RWPE2 (cell line): ENCODE results near the gene SULT1E1.

Source experiments
- ATAC-seq: fragments of 200-7000 bp; cut with Tn5 transposase; 3 replicates; pipeline ENCODE4 v1.9.1; 2021; ENCODE audit warnings: low read depth
- DNase-seq: peaks from one replicate; pipeline ENCODE4 v3.0.0-alpha.2; 2020; ENCODE audit warnings: low spot score
- H3K27ac ChIP-seq: fragments of 450-650 bp; 2 replicates; pipeline ENCODE4 v1.5.1; 2017; ENCODE audit warnings: mild to moderate bottlenecking; ENCODE audit not compliant: poor library complexity, severe bottlenecking
- H3K27me3 ChIP-seq: fragments of 250-450 bp; sonication (Bioruptor Pico); 2 replicates; pipeline ENCODE4 v1.5.1; 2021; ENCODE audit warnings: mild to moderate bottlenecking, moderate library complexity; ENCODE audit not compliant: insufficient read depth, poor library complexity, severe bottlenecking
- H3K36me3 ChIP-seq: fragments of 250-450 bp; sonication (Bioruptor Pico); 2 replicates; pipeline ENCODE4 v1.5.1; 2020; ENCODE audit warnings: low read depth, mild to moderate bottlenecking, moderate library complexity
- H3K4me1 ChIP-seq: fragments of 250-450 bp; sonication (Bioruptor Pico); 2 replicates; pipeline ENCODE4 v1.5.1; 2021; ENCODE audit warnings: mild to moderate bottlenecking, moderate library complexity; ENCODE audit not compliant: insufficient read depth, poor library complexity, severe bottlenecking
- H3K4me3 ChIP-seq: fragments of 250-450 bp; sonication (Bioruptor Pico); 2 replicates; pipeline ENCODE4 v1.5.1; 2021; ENCODE audit warnings: mild to moderate bottlenecking, moderate library complexity; ENCODE audit not compliant: severe bottlenecking
- H3K9me3 ChIP-seq: fragments of 250-450 bp; sonication (Bioruptor Pico); 2 replicates; pipeline ENCODE4 v1.5.1; 2021; ENCODE audit warnings: mild to moderate bottlenecking, moderate library complexity; ENCODE audit not compliant: severe bottlenecking
- CTCF ChIP-seq: fragments of 450-650 bp; IDR thresholded peaks from one replicate; pipeline ENCODE4 v1.5.1; 2017; ENCODE audit warnings: mild to moderate bottlenecking, moderate library complexity; ENCODE audit not compliant: poor library complexity, severe bottlenecking

SULT1E1 gene

GRCh38 chr4:69894186-69894585, 34.2 kb upstream of the SULT1E1 start:
- Histone ChIP-seq H3K27me3 (no peaks in the 10 kb centered on the region), H3K27ac (no peak overlapping the region), H3K9me3 (no peaks in the 10 kb centered on the region), H3K36me3 (no peaks in the 10 kb centered on the region), H3K4me3 (no peak overlapping the region), H3K4me1 (no peaks in the 10 kb centered on the region)
- TF ChIP-seq CTCF = no peak
- ATAC-seq = no peak
- no peak for DNase-seq

GRCh38 chr4:69888336-69888735, 28.4 kb upstream of the SULT1E1 start:
- no peaks in the 10 kb centered on the region for H3K27me3 ChIP-seq
- H3K4me3 ChIP-seq = no peak overlapping the region
- no peak overlapping the region for H3K27ac ChIP-seq
- H3K4me1 ChIP-seq = no peaks in the 10 kb centered on the region
- ATAC-seq = no peak
- H3K9me3 ChIP-seq = no peaks in the 10 kb centered on the region
- no peak for TF ChIP-seq CTCF
- DNase-seq = no peak
- H3K36me3 ChIP-seq = no peaks in the 10 kb centered on the region

DNA sequence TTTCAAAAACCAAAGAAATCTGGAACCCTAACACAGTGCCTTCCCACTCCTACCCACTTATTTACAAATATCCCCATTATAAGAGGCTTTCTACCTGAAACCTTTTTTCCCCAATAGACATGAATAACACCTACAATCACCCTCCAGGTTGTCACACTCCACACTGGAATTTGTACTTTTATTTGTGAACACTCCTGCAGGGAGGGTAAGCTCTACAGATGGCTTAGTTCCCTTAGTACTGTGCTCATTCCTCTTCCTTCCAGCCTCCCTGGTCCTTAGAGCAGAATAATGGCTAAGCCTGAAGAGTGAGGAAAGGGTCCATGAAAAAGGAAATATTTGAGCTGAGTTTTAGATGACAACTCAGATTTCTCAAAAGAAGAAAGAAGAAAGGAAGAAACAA, 22.2 kb upstream of the SULT1E1 start:
- Histone ChIP-seq H3K27me3 (no peaks in the 10 kb centered on the region), H3K9me3 (no peaks in the 10 kb centered on the region), H3K4me3 (no peak overlapping the region), H3K4me1 (no peaks in the 10 kb centered on the region), H3K27ac (no peak overlapping the region), H3K36me3 (no peaks in the 10 kb centered on the region)
- ATAC-seq (no peak), DNase-seq (no peak)
- TF ChIP-seq CTCF = no peak

- no peak for DNase-seq
- peak; percentile 98 for TF ChIP-seq CTCF
- ATAC-seq = peak; percentile 75
- Histone ChIP-seq H3K9me3 (no peaks in the 10 kb centered on the region), H3K4me3 (no peak overlapping the region), H3K27ac (no peak overlapping the region), H3K27me3 (no peaks in the 10 kb centered on the region), H3K4me1 (no peaks in the 10 kb centered on the region), H3K36me3 (no peaks in the 10 kb centered on the region)
Measured at GRCh38 chr4:69881173-69881773, 21.3 kb upstream of the SULT1E1 start.

GRCh38 chr4:69878250-69878649, 18.3 kb upstream of the SULT1E1 start:
- peaks cover 8% of the 10 kb centered on the region for H3K4me1 ChIP-seq
- no peaks in the 10 kb centered on the region for H3K36me3 ChIP-seq
- no peak for TF ChIP-seq CTCF
- no peaks in the 10 kb centered on the region for H3K9me3 ChIP-seq
- DNase-seq (no peak), ATAC-seq (no peak)
- H3K27ac ChIP-seq = no peak overlapping the region
- no peak overlapping the region for H3K4me3 ChIP-seq
- H3K27me3 ChIP-seq = no peaks in the 10 kb centered on the region
